Measurements from ENCODE around the gene FIG4.
A peak's percentile ranks its signal among the peaks of the same experiment; 100 is the strongest.
"Not testable (repeated sequence)": the region's sequence is repeated elsewhere in the genome, so short reads cannot be mapped to it uniquely, and the experiment has no call there.

Gene FIG4

DNA sequence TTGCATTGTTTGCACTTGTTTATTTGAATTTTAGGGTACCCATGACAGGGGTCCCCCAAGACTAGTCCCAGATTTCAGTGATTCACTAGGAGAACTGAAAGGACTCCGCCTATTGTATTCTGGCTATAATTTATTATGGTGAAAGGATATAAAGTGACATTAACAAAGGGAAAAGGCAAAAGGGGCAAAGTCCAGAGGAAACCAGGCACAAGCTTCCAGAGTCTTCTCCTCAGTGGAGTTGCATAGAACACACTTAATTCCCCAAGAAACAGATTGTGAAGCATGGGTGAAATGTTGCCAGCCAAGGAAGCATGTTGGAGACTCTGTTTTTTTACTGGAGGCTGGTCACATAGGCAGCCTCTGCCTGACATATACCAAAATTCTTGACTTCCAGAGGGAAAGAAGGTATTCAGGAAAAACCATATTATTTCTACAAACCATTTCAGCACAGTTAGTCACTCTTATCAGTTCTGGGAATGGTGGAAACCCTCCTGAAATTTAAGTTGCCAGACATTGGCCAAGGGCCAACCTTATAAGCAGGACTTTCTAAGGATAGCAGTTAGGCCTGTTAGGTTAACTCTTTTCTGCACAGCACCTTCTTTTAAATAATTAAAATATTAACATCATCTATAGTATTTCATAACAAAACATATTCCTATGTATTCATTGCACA, 71.8 kb downstream of the FIG4 start:
- no peak for ATAC-seq
- H3K27ac Mint-ChIP-seq = no peak overlapping the region
- H3K9me3 Mint-ChIP-seq = no peaks in the 10 kb centered on the region
- H3K4me3 Mint-ChIP-seq = no peak overlapping the region
- H3K4me1 Mint-ChIP-seq = peaks cover 8% of the 10 kb centered on the region
- DNase-seq = no peak
- no peaks in the 10 kb centered on the region for H3K27me3 Mint-ChIP-seq

DNA sequence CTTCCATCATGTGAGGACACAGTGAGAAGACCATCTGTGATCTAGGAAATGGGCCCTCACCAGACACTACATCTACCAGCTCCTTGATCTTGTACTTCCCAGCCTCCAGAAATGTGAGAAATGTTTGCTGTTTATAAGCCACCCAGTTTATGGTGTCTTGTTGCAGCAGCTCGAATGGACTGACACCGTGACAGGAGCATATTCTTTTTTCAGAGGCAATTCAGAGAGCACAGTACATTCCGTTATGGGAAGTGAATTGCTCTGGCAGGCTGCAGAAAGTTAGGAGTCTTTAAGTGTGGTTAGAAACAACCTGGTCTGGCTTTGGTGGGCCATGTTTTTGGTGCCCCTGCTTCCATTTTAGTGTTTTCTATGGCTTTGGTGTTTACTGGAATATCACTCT, 75.1 kb downstream of the FIG4 start:
- H3K27ac Mint-ChIP-seq = no peak overlapping the region
- H3K4me3 Mint-ChIP-seq = no peak overlapping the region

DNA sequence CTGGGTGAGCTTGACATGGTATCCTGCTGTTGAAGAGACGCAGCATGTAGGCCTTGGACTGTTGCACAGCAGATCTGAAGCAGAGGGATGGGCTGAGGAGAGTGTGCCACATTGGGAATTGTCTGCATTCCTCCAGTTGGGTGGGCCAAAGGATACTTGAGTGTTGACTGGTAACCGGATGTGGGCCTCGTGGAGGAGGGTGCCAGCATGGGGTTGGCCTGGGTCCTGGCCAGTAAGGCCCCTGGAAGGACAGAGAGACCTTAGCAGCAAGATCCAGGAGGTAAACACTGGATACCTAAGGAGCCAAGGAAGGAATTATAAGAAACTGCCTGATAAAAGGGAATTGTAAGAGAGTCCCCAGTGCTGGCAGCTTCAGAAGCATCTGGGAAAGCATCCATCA, 76.9 kb downstream of the FIG4 start:
- H3K9me3 Mint-ChIP-seq = peaks cover 6% of the 10 kb centered on the region in 2 donors
- ATAC-seq (no peak), DNase-seq (no peak)
- no peak overlapping the region for H3K4me3 Mint-ChIP-seq
- H3K27ac Mint-ChIP-seq = no peak overlapping the region
- H3K4me1 Mint-ChIP-seq = peaks cover 8% of the 10 kb centered on the region
- no peaks in the 10 kb centered on the region for H3K27me3 Mint-ChIP-seq

More for the DNA sequence above, 75.1 kb downstream of the FIG4 start:
- H3K27me3 Mint-ChIP-seq = no peaks in the 10 kb centered on the region
- no peak for ATAC-seq
- no peak for DNase-seq
- no peaks in the 10 kb centered on the region for H3K9me3 Mint-ChIP-seq
- no peaks in the 10 kb centered on the region for H3K4me1 Mint-ChIP-seq

DNA sequence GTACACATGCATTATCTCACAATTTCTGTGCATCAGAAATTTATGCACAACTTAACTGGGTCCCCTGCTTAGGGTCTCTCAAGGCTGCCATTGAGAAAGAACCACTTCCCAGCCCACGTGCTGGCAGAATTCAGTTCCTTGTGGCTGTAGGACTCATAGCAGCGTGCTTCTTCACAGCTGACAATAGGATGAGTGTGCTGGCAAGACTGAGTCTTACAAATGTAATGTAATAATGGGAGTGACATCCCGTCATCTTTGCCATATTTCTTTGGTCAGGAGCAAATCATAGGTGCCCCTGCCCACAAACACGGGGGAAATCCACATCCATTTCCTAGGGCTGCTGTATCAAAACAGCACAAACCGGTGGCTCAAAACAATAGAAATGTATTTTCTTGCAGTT, 77.4 kb downstream of the FIG4 start:
- no peak for DNase-seq
- Mint-ChIP-seq H3K27ac (no peak overlapping the region), H3K27me3 (no peaks in the 10 kb centered on the region), H3K9me3 (peaks cover 6% of the 10 kb centered on the region in 2 donors), H3K4me3 (no peak overlapping the region), H3K4me1 (peaks cover 8% of the 10 kb centered on the region)
- no peak for ATAC-seq

DNA sequence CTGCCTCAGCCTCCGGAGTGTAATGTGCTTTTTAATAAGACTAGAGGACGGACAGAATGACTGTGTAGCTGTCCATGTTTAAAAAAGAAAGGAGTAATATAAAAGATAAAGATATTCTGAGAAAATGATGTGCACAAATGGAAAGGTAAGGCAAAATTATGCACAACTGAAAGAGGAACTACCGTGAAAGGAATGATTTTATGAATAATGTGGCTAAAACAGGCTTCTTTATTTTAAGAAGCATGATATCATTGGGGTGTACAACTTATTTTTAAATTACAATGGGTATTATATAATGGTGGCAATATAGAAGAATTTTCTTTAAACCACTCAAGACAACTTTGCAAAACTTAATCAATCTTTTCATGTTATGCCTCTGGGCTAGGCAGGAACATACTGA, 78.1 kb downstream of the FIG4 start:
- ATAC-seq (no peak), DNase-seq (no peak)
- no peak overlapping the region for H3K4me3 Mint-ChIP-seq
- H3K27ac Mint-ChIP-seq = no peak overlapping the region
- peaks cover 8% of the 10 kb centered on the region for H3K4me1 Mint-ChIP-seq
- H3K27me3 Mint-ChIP-seq = no peaks in the 10 kb centered on the region
- H3K9me3 Mint-ChIP-seq = peaks cover 6% of the 10 kb centered on the region in 2 donors

DNA sequence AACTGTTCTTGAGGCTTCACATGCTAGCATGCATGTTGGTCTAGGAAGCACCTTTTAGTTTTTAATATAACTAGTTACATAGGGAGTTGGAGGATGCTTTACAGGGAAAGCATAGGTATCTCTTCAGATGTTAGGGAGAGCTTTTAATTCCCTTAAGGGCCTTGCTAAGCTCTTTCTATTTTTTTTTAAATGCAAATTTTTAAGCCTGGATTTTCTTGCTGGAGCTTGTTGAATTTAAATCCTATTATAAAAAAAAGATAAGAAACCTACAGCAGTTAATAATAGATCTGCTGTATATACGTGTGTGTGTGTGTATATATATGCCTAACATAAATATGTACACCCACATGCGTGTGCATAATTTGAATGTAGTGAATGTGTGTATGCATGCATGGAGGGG, 79.0 kb downstream of the FIG4 start:
- ATAC-seq (no peak), DNase-seq (no peak)
- Mint-ChIP-seq H3K9me3 (peaks cover 6% of the 10 kb centered on the region in 2 donors), H3K27ac (no peak overlapping the region), H3K4me1 (peaks cover 8% of the 10 kb centered on the region), H3K4me3 (no peak overlapping the region), H3K27me3 (no peaks in the 10 kb centered on the region)

DNA sequence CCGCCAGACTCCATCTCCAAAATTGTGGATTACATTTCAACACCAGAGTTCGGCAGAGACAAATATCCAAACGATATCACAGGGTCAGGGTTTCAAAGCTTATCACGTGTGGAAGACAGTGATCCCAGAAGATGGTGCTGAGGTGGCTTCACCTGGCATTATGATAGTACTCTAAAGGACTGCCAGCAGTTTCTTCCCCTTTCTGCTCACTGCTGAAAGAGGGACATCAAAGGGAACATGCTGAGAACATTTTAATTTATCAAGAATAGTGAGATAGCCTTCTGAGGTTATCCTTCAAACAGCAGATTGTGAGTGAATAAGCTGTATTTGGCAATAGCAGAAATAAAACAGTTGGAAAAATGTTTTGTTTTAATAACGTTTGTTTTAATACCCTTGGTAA, 79.7 kb downstream of the FIG4 start:
- H3K4me1 Mint-ChIP-seq = peaks cover 8% of the 10 kb centered on the region
- no peaks in the 10 kb centered on the region for H3K27me3 Mint-ChIP-seq
- no peak overlapping the region for H3K4me3 Mint-ChIP-seq
- no peak overlapping the region for H3K27ac Mint-ChIP-seq
- ATAC-seq (no peak), DNase-seq (no peak)
- H3K9me3 Mint-ChIP-seq = peaks cover 6% of the 10 kb centered on the region in 2 donors

DNA sequence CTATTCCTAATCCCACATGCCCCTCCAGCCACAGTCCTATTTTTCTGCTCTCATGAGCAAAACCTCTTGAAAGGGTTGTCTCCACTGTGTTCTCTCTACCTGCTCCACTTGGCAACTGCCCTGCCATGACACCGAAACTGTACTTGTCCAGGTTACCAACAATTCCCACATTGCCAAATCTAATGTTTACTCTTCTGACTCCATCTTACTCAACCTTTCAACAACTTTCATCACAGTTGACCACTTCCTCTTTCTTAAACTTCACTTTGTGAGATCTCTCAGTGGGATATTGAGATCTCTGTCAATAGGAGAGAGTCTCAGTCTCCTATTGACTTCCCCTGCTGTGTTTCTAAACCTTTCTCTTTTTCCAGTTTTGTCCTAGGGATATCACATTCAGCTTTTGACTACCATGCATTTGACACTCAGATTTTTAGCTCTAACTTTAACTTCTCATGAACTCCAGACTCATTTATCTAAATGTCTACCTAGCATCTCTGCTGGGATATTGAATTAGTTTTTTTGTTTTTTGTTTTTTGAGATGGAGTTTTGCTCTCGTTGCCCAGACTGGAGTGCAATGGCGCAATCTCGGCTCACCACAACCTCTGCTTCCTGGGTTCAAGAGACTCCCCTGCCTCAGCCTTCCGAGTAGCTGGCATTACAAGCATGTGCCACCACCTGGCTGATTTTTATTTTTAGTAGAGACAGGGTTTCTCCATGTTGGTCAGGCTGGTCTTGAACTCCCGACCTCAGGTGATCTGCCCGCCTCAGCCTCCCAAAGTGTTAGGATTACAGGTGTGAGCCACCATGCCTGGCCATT, 81.1 kb downstream of the FIG4 start:
- not testable (repeated sequence) for ATAC-seq, H3K4me1 Mint-ChIP-seq, DNase-seq, H3K9me3 Mint-ChIP-seq, H3K27me3 Mint-ChIP-seq
- Mint-ChIP-seq H3K4me3 (peak overlapping the region in 1 of 2 donors; percentile 19), H3K27ac (peak overlapping the region; percentile 23 to 84)

DNA sequence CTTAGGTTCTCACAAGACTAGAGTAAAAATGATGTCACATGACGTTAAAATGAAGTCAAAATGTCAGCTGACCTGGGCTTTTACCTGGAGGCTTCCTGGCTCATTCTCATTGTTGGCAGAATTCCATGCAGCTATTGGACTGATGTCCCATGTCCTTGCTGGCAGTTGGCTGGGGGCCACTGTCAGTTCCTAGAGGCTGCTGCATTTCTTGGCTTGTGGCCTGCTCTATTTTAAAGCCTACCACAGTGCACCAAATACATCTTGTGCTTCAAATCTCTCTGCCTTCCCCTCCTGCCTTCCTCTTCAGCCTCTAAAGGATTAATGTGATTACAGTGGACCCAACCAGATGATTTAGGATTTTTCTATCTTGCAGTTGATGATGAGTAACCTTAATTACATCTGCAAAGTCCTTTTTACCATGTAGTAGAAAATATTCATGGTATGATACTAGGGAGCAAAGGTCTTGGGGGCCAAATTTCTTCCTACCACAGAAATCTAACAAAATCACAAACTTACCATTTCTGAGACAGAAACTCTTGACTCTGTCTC, 81.9 kb downstream of the FIG4 start:
- DNase-seq (no peak), ATAC-seq (no peak)
- Mint-ChIP-seq H3K9me3 (peaks cover 6% of the 10 kb centered on the region in 2 donors), H3K27me3 (no peaks in the 10 kb centered on the region), H3K4me3 (no peak overlapping the region), H3K4me1 (peaks cover 8% of the 10 kb centered on the region), H3K27ac (no peak overlapping the region)

DNA sequence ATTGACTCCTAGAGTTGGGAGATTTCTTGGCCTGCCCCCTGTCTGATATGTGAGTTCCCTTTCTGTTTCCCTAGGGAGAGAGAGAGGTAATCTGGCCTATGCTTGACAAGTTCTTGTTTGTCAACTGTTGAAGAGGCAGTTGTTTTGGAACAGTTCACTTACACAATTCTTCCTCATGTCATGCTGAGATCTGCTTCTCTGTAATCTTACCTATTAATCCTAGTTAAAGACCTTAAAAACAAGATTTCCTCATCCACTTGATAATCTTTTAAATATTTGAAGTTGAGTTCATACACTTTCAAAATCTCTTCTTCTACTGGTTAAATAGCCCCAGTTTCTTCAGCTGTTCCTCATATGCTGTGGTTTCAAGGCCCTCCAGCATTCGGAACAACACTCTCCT, 89.9 kb downstream of the FIG4 start:
- Mint-ChIP-seq H3K4me1 (no peaks in the 10 kb centered on the region), H3K9me3 (no peaks in the 10 kb centered on the region), H3K27me3 (no peaks in the 10 kb centered on the region), H3K4me3 (no peak overlapping the region), H3K27ac (no peak overlapping the region)
- ATAC-seq (no peak), DNase-seq (no peak)

DNA sequence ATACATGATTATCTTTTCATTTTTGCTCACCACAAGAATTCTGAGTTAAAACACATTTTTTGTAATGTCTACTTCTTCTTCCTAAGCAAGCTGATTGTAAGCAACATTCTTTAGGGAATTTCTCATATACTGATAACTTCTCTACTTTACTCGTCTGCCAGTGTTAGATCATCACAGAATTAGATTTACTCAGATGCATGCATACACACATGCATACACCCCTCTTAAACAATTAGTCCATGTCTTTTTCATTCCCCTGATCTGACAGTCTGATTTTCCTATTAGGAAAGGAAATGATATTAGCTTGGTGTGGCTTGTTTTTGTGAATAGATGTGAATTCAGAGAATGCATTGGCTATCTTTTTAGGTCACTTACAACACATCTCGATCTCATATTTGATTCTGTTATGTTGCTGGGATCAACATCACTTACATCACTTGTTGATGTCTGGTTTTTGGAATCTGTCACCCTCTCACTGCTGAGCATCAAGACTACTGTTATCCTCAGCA, 91.4 kb downstream of the FIG4 start:
- DNase-seq (no peak), ATAC-seq (no peak)
- no peak overlapping the region for H3K4me3 Mint-ChIP-seq
- H3K9me3 Mint-ChIP-seq = no peaks in the 10 kb centered on the region
- H3K27ac Mint-ChIP-seq = no peak overlapping the region
- H3K27me3 Mint-ChIP-seq = no peaks in the 10 kb centered on the region
- H3K4me1 Mint-ChIP-seq = no peaks in the 10 kb centered on the region

DNA sequence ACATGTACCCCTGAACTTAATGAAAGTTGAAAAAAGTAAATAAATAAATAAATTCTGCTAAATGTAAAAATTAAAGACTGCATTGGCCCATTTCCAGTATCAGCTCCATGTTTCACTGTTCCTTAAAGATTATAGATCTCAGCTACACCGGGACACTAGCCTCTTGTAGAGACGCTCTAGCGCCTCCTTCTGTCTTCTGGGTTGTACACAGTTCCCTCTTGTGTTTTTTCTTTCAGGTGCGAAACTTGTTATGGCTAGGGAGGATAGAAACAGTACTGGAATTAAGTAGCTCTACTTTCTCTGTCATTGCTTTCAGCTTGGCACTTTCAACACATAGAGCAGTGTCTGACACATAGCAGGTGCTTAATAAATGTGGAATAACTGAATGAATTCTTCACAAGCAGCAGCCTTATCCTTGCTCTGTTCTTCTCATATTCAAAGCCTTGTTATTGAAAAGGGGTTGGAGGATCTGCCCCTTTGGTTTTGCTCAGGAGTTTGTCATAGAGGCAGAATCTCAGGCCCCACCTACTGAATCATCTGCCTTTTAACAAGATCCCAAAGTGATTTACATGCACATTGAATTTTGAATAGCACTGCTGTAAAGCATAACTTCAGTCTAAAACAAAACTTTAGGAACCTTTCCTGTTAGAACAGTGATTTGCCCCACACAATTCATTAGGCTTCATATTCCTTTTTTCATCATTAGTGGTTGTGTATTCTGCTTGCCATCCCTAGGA, 92.3 kb downstream of the FIG4 start:
- Mint-ChIP-seq H3K4me1 (no peaks in the 10 kb centered on the region), H3K27me3 (no peaks in the 10 kb centered on the region), H3K4me3 (no peak overlapping the region), H3K27ac (no peak overlapping the region), H3K9me3 (no peaks in the 10 kb centered on the region)
- ATAC-seq (no peak), DNase-seq (no peak)

DNA sequence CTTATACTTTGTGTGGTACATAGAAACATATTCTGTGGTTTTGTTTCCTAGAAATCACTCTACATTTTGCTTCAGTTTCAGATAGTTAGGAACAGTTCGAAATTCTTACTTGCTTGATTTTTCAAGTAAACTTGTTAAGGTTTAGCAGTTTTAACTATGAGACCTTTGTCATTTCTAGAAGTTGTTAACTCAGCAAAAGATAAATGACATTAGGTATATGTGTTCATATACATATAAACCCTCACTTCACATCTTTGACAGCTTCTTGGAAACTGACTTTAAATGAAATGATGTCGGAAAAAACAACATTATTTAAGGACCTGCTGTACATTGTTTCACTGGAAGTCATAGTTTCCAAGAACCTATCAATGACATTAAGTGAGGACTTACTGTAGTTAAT, 96.2 kb downstream of the FIG4 start:
- Mint-ChIP-seq H3K4me3 (no peak overlapping the region), H3K27me3 (no peaks in the 10 kb centered on the region), H3K9me3 (no peaks in the 10 kb centered on the region), H3K4me1 (no peaks in the 10 kb centered on the region), H3K27ac (no peak overlapping the region)
- no peak for ATAC-seq
- no peak for DNase-seq

DNA sequence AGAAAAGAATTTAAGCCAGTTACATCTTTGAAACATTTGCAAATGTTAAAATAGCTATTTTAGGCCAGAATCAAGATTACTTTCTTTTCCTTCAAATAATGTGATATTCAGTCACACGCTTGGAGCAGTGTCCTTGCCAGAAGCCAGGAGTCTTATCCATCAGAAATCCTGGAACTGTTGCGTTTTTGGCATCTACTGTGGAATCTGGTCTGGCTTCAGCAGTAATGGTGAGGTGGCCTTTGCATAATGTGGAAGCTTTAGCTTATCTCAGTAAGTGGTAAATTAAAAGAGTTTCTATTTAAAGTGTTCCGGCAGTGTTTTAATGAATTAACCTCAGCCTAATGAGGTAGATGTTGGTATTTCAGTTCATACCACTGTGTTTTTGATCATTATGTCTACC, 97.6 kb downstream of the FIG4 start:
- DNase-seq (no peak), ATAC-seq (no peak)
- Mint-ChIP-seq H3K4me1 (no peaks in the 10 kb centered on the region), H3K9me3 (no peaks in the 10 kb centered on the region), H3K27ac (no peak overlapping the region), H3K4me3 (no peak overlapping the region), H3K27me3 (no peaks in the 10 kb centered on the region)

DNA sequence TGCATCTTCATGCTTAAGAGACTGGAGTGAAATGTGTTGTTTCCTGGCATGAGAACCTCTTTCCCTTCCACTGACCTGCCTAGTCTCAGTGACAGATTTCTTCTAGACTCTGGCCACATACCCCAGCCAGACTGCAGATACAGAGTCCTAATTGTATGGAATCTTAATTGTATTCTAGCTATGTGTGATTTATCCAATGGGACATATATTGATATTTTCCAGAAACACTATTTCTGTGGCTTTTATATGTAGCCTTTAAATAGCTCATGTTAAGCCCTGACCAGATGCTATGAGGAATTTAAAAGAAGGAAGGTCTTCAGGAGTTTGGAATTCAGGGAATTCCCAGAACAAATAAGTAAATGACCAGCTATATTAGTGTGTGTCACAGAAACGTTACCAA, 99.0 kb downstream of the FIG4 start:
- no peaks in the 10 kb centered on the region for H3K9me3 Mint-ChIP-seq
- ATAC-seq (no peak), DNase-seq (no peak)
- no peaks in the 10 kb centered on the region for H3K27me3 Mint-ChIP-seq
- H3K4me1 Mint-ChIP-seq = no peaks in the 10 kb centered on the region
- no peak overlapping the region for H3K4me3 Mint-ChIP-seq
- H3K27ac Mint-ChIP-seq = no peak overlapping the region

DNA sequence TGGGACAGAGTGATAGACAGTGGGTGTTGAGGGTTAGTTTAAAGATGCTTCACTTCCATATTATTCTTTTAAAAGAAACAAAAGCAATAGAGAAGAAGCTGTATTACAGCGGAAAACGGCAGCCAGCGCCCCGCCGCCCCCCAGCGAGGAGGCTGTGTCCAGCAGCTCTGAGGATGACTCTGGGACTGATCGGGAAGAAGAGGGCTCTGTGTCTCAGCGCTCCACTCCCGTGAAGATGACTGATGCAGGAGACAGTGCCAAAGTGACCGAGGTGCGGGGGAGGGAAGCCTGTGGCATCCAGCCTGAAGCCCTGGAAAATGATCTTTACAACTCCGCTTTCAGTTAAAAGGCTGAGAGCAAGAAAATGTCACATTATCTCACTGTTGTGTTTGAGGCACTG, 100.2 kb downstream of the FIG4 start:
- H3K4me1 Mint-ChIP-seq = peaks cover 7% of the 10 kb centered on the region
- ATAC-seq (no peak), DNase-seq (no peak)
- H3K27ac Mint-ChIP-seq = no peak overlapping the region
- H3K9me3 Mint-ChIP-seq = no peaks in the 10 kb centered on the region
- no peak overlapping the region for H3K4me3 Mint-ChIP-seq
- no peaks in the 10 kb centered on the region for H3K27me3 Mint-ChIP-seq

Measured in stimulated activated naive CD8-positive, alpha-beta T cell treated with anti-CD3 and anti-CD28 coated beads, Interleukin-15, amount 100 ng/mL, for 72 hours (primary cell).